Gastroesophageal sphincter (tissue), 4 donors: ENCODE results near the gene LRCH3. TPM values are rescaled to one million over a fixed set of nuclear protein-coding genes. Genes with fewer than 3 reads are reported as not detected.

Source experiments
- ATAC-seq: fragments of 150-250 bp; one replicate; pipeline ENCODE4 v1.9.1; 2016; ENCODE audit warnings: mild to moderate bottlenecking, moderate library complexity
- H3K27ac ChIP-seq, 4 donors: fragments of 200-600 bp; sonication (generic) in 3 of 4; 1 replicate in 3 of 4; 2 replicates in 1 of 4; pipeline ENCODE4 v1.5.1; 2016 to 2019
- H3K27me3 ChIP-seq: fragments of 200-600 bp; sonication (generic); one replicate; pipeline ENCODE4 v1.5.1; 2019
- H3K36me3 ChIP-seq, 2 donors: fragments of 200-600 bp; sonication (generic); one replicate each; pipeline ENCODE4 v1.5.1; 2019; ENCODE audit warnings: control low read depth in 1 of 2
- H3K4me1 ChIP-seq, 3 donors: fragments of 200-600 bp; sonication (generic); 1 replicate in 2 of 3; 2 replicates in 1 of 3; pipeline ENCODE4 v1.5.1; 2016 to 2019; ENCODE audit warnings: control low read depth in 2 of 3
- H3K4me3 ChIP-seq, 2 donors: fragments of 200-600 bp; sonication (generic); one replicate each; pipeline ENCODE4 v1.5.1; 2019; ENCODE audit warnings: mild to moderate bottlenecking in 1 of 2, moderate library complexity in 1 of 2
- H3K9me3 ChIP-seq, 3 donors: fragments of 200-600 bp; sonication (generic); one replicate each; pipeline ENCODE4 v1.5.1; 2017 to 2019; ENCODE audit warnings: control low read depth in 2 of 3
- EP300 ChIP-seq: sonication (generic); formaldehyde crosslinking; IDR thresholded peaks from one replicate; pipeline ENCODE4 v1.6.1; 2017; ENCODE audit warnings: antibody characterized with exemption, mild to moderate bottlenecking
- POLR2A ChIP-seq, 2 donors: fragments of 450-650 bp; IDR thresholded peaks; one replicate each; pipeline ENCODE4 v1.6.1; 2017; ENCODE audit warnings: antibody characterized with exemption in 2 of 2, mild to moderate bottlenecking in 2 of 2, moderate library complexity in 1 of 2
- POLR2AphosphoS5 ChIP-seq: sonication (generic); formaldehyde crosslinking; IDR thresholded peaks from one replicate; pipeline ENCODE4 v1.6.1; 2017; ENCODE audit warnings: antibody characterized with exemption
- WGBS, 2 donors: methylation state at CpG; one replicate each; pipeline ENCODE4 v1.1.5; 2018; ENCODE audit warnings: low coverage in 1 of 2; 5-methylcytosine and 5-hydroxymethylcytosine counted together
- total RNA-seq, 4 donors: library from RNA; depleted of rRNA; stranded (reverse); fragments of >200 nt; gene quantifications; one replicate each; pipeline ENCODE4 v1.1.0, GENCODE V29; 2016
- TF ChIP-seq, protein P1 (sequence below), 4 experiments: fragments of 200-600 bp in 2 of 4; fragments of 450-650 bp in 2 of 4; sonication (generic) in 1 of 4; IDR thresholded peaks; one replicate each; pipeline ENCODE4 v1.5.1; 2017 to 2019; ENCODE audit warnings: antibody characterized with exemption in 4 of 4, mild to moderate bottlenecking in 2 of 4, moderate library complexity in 2 of 4

LRCH3 gene
- total RNA-seq, 4 donors from 2014 or later, result 39.0 to 158 (median 69.6) TPM

DNA sequence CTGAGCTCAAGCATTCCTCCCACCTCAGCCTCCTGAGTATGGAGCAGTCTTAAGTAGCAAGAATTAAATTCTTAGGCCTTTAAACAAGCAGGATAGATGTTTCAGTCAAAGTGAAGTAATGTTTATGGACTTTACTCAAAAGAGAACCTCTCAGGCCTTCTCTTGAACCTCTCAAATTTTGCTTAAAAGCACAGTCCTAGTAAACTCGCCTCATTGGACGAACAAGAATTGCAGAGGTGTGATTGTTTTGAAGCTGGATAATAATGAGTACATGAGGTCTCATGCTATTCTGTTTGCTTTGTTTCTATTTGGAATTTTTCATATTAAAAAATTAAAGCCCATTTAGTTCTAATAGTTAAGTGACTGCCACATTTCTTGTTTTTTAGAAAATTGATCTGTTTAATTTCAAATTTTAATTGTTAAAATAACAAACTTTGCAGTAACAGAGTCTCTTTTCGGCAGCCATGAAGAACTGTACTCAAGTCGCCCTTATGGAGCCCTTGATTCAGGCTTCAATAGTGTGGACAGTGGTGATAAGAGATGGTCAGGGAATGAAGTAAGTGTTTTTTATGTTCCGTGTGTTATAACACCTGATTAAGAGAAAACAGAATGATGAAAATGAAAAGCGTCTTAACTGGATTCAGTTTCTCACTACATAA is 39.4 kb downstream of the LRCH3 start:
- TF ChIP-seq POLR2AphosphoS5, result no peak
- TF ChIP-seq POLR2A (IDR thresholded peaks at IDR 0.05), result no peak
- TF ChIP-seq EP300, result no peak
- TF ChIP-seq, protein P1, sequence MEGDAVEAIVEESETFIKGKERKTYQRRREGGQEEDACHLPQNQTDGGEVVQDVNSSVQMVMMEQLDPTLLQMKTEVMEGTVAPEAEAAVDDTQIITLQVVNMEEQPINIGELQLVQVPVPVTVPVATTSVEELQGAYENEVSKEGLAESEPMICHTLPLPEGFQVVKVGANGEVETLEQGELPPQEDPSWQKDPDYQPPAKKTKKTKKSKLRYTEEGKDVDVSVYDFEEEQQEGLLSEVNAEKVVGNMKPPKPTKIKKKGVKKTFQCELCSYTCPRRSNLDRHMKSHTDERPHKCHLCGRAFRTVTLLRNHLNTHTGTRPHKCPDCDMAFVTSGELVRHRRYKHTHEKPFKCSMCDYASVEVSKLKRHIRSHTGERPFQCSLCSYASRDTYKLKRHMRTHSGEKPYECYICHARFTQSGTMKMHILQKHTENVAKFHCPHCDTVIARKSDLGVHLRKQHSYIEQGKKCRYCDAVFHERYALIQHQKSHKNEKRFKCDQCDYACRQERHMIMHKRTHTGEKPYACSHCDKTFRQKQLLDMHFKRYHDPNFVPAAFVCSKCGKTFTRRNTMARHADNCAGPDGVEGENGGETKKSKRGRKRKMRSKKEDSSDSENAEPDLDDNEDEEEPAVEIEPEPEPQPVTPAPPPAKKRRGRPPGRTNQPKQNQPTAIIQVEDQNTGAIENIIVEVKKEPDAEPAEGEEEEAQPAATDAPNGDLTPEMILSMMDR (IDR thresholded peaks at IDR 0.05), result no peak
- H3K36me3 ChIP-seq, result peaks cover 3 to 91% of the 10 kb centered on the region in 2 donors

DNA sequence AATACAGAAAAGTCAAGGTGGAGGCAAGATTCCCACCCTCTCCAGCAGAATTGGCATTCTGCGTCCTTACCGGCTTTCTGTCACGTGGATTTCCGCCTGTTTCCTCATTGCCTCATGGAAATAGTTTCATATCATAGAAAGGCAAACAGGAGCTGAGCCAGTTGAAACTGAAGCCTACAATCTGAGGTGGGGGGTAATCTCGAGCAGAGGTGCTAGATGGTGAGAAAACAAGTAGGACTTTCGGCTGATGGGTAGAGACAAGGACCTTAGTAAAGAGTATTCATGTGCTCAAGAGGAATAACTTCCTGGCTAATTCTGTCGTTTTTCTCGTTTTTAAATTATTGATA is 39.9 kb downstream of the LRCH3 start:
- H3K27me3 ChIP-seq, result no peaks in the 10 kb centered on the region
- no peak for ATAC-seq
- H3K9me3 ChIP-seq, result no peaks in the 10 kb centered on the region
- H3K4me1 ChIP-seq, result no peaks in the 10 kb centered on the region
- no peak overlapping the region for H3K27ac ChIP-seq
- H3K36me3 ChIP-seq, result peaks cover 3 to 96% of the 10 kb centered on the region in 2 donors
- TF ChIP-seq POLR2AphosphoS5, result no peak
- no peak for TF ChIP-seq POLR2A (IDR thresholded peaks at IDR 0.05)
- TF ChIP-seq EP300, result no peak
- TF ChIP-seq, protein P1 (IDR thresholded peaks at IDR 0.05), result no peak
- no peak overlapping the region for H3K4me3 ChIP-seq
- 82 to 91% methylated on average over 8 of the region's 8 CpGs for WGBS, 2 donors

More for the DNA sequence above, 39.4 kb downstream of the LRCH3 start:
- H3K4me3 ChIP-seq, result no peak overlapping the region
- H3K9me3 ChIP-seq, result no peaks in the 10 kb centered on the region
- no peaks in the 10 kb centered on the region for H3K27me3 ChIP-seq
- no peaks in the 10 kb centered on the region for H3K4me1 ChIP-seq
- no peak for ATAC-seq
- H3K27ac ChIP-seq, result no peak overlapping the region
- 76% methylated on average over 6 of the region's 6 CpGs for WGBS, 2 donors

DNA sequence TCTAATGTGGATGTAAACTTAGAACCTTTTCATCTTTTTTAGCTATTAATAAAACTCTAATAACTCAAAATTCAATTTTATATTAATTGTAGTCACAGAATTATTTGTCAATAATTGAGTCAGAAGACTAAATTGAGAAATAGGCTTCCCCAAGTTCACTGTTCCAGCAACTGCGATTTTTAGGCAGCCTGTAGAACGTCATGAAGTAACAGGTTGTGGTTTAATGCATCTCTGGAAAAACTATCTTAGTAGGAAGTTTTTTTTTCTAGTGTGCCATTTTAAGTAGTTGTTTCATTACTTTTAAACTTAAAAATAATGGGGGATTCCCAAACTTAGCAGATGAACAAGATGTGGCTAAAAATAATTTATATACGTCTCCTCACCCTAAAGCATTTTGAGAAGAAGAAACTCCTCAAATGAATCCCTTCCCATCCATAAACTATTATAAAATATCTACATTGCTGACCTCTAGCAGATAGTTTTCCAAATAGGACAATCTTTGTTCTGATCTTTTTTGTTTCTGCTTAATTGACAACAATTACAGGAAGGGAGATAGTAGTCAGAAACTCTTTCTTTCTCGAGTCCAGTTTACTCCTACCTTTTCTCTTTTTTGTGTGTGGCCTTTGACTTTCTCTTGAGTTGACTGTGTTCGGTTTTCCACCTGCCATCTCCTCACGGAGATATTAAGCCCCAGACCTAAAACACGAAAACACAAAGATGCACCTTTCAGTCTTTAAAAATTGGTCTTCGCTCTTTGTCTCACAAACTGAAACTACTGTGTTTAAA is 43.1 kb downstream of the LRCH3 start:
- H3K4me1 ChIP-seq, result no peaks in the 10 kb centered on the region
- no peak for ATAC-seq
- no peak overlapping the region for H3K27ac ChIP-seq
- WGBS, 2 donors, result 77 to 91% methylated on average over 3 to 8 of the region's 8 CpGs
- TF ChIP-seq EP300 (no peak), POLR2AphosphoS5 (no peak), POLR2A (IDR thresholded peaks at IDR 0.05) (no peak)
- TF ChIP-seq, protein P1 (IDR thresholded peaks at IDR 0.05), result no peak
- no peak overlapping the region for H3K4me3 ChIP-seq
- H3K9me3 ChIP-seq, result no peaks in the 10 kb centered on the region
- H3K36me3 ChIP-seq, result peaks cover 0 to 84% of the 10 kb centered on the region in 2 donors
- no peaks in the 10 kb centered on the region for H3K27me3 ChIP-seq

DNA sequence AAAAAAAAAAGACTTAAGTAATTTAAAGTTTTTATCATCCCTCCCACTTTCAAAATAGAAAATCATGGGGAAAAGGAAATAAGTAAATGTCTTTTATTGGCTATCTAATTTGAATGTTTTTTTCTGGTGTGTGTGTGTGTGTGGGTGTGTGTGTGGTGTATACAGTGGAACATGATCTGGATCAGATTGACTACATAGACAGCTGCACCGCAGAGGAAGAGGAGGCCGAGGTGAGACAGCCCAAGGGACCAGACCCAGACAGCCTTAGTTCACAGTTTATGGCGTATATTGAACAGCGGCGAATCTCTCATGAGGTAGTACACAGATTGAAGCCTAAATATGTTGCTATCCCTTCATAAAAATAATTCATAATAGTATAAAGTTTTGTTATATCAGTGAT is 44.5 kb downstream of the LRCH3 start:
- no peak for ATAC-seq

More for the DNA sequence above, 44.5 kb downstream of the LRCH3 start:
- no peak overlapping the region for H3K4me3 ChIP-seq
- no peaks in the 10 kb centered on the region for H3K4me1 ChIP-seq
- TF ChIP-seq, protein P1 (IDR thresholded peaks at IDR 0.05), result no peak
- no peak for TF ChIP-seq POLR2AphosphoS5
- no peak for TF ChIP-seq POLR2A (IDR thresholded peaks at IDR 0.05)
- TF ChIP-seq EP300, result no peak
- peaks cover 0 to 84% of the 10 kb centered on the region in 2 donors for H3K36me3 ChIP-seq
- no peak overlapping the region for H3K27ac ChIP-seq
- 81 to 97% methylated on average over 5 of the region's 5 CpGs for WGBS, 2 donors
- no peaks in the 10 kb centered on the region for H3K27me3 ChIP-seq
- no peaks in the 10 kb centered on the region for H3K9me3 ChIP-seq
